GF-D8 (cell line): ENCODE data around the gene FTSJ1.

ENCODE experiments used
- DNase-seq: peaks from one replicate; lab custom pipeline; 2025; lab: John Stamatoyannopoulos, UW

Gene FTSJ1

DNA sequence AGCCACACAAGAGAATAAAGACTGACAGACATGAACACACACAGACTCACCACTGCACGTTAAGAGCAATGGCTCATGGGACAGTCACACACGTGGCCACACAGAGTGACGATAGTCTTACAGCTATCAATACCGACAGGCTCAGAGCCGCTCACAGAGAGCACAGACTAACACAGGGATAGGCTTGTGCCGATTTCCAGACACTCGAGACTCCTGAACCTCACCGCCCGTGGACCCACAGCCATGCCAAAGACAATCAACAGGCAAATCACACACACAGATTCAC lies 5.2 kb upstream of the FTSJ1 start:
- DNase-seq = no peak

DNA sequence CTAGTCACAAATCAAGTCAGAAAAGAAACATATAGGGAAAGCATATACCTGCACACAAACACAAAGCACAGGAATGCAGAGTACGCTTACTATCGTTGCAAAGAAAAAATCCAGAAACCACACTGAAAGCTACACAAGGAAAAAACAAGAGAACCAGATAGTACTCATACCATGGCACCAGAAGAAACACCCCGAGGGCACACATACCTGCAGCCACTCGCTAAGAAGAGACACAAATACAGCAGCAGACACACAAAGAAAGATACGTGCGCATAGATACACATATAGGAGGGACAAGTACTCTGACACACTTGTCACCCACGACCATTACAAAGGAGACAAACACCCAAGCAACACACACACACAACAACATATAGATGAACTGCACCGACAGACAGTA lies 4.5 kb upstream of the FTSJ1 start:
- no peak for DNase-seq

- no peak for DNase-seq
Measured at GRCh38 chrX:48472225-48472624, 3.8 kb upstream of the FTSJ1 start.

DNA sequence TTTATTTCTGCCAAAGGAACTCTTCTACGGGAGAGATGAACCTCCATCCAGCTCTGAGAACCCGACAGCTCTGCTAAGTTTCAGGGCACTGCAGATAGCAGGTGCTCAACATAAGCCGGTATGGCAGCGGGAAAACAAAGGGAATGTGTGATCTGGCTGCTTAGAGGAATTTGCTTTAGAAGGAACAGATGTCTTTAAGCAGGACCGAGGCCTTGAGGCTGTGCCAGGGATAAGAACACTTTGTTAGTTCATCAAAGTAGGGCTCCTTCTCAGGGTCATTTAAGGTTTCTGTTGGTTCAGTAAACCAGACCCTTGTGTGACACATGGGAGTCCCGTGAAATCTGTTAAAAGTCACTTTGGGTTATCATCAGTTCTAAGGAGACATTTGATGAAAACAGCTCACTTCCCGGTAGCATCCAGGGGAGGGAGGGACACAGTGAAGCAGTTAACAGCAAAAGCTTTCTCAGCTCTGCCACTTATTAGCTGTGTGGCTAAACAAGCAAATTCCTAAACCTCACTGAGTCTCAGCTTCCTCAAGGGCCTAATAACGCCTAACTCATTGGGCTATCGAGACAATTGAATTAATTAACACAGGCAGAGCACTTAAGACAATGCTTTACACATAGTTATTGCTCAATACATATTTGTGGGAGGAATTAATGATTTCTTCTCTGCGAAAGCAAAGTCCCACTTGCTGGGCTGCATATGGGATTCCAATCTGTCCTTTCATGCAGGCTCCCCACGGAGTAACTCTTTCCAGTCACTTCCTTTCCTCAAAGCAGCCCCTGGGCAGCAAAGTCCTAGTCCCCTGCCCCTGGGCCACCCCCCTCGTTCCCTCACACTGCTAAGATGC lies 2.9 kb upstream of the FTSJ1 start:
- DNase-seq = no peak

GRCh38 chrX:48473704-48473990 lies 2.4 kb upstream of the FTSJ1 start:
- DNase-seq = no peak

GRCh38 chrX:48474127-48474526 lies 1.9 kb upstream of the FTSJ1 start:
- DNase-seq = no peak

GRCh38 chrX:48474581-48474980 lies 1.4 kb upstream of the FTSJ1 start:
- DNase-seq = no peak

DNA sequence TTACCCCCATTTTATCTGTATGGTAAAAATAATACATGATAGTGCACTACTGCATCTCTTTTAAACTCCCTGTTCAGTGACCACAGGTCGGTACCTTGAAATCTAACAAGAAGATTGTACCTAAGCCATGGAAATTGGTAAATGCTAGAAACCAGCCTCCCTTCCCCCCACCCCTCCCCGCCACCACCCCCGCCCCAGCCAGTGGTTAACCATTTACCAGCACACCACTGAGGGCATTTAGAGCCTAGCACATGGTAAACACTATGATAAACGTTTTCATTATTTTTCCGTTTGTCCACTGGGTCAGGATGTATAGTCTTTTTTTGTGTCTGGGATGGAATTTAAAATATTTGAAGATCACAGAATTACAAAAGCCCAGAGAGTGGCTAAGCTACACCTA lies 703 bp upstream of the FTSJ1 start:
- DNase-seq = no peak

DNA sequence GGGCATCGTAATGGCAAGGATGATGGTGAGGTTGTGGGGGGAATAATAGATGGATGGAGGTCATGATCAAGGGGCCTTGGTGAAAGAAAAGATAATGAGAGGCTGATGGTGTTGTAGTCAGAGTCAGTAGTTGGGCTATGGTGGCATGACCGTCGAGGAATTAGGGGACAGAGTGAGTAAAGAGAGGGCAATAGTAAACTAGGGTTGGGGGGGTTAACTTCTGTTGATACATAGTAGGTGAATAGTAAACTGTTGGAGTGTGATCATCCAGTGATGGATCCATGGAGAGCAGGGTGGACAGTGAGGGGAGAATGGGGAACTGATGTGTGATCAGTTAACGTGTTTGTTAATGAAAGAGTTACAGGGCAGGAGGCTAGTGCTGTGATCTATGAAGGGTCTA lies 920 bp downstream of the FTSJ1 start:
- no peak for DNase-seq

DNA sequence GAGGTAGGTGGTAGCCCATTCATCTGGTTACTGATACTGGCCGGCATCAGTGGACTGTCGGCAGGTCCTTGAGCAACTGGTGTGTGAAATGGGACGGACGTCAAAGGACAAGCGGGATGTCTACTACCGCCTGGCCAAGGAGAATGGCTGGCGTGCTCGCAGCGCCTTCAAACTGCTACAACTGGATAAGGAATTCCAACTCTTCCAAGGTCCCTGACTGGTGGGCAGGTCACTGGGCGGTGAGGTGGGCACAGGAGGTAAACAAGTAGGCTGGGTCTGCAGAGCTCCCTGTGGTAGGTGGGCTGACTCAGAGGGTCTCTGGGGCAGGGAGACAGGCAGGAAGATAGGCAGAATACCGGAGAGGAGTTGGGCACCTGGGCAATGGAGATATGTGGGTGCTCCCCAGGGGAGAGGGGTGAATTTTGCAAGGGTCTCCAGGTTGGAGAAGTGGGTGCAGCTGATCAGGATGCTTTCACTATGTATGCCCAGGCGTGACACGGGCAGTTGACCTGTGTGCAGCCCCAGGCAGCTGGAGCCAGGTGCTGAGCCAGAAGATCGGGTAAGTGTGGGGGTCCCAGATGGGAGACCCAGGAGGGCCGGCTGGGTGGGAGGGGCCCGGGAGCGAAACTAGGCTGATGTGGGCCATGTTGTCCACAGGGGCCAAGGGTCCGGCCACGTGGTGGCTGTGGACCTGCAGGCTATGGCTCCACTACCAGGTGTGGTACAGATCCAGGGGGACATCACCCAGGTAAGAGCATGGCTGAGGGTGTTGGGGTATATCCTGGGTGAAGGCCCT lies 2.2 kb downstream of the FTSJ1 start:
- no peak for DNase-seq

DNA sequence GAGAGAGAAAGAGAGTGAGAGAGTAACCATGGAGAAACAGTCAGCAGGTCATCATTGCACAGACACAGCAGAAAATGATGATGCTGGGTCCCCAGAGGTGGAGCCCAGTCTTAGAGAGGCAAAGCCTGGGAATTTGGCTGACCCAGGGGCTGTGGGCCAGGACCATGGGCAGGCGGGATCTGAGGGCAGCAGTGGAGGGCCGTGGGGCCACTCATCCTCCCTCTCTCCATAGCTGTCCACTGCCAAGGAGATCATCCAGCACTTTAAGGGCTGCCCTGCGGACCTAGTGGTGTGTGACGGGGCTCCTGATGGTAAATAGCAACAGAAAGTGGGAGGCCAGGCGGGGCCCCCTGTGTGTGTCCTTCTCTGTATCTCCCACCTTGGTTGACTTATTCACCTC lies 2.8 kb downstream of the FTSJ1 start:
- no peak for DNase-seq

GRCh38 chrX:48480142-48480541 lies 4.1 kb downstream of the FTSJ1 start:
- DNase-seq = no peak

GRCh38 chrX:48480583-48480982 lies 4.6 kb downstream of the FTSJ1 start:
- no peak for DNase-seq

DNA sequence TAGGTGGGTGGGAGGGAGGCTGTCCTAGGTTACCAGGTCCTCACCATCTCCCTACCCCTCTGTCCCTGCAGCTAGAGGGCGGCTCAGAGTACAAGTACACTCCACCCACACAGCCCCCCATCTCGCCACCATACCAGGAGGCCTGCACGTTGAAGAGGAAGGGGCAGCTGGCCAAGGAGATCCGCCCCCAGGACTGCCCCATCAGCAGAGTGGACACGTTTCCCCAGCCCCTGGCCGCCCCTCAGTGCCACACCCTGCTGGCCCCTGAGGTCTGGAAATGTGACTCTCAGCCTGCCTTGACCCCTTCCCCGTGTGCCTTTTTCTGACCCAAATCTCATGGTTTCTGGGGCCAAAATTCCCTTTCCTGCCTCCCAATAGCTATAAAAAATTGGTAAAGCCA lies 6.5 kb downstream of the FTSJ1 start:
- no peak for DNase-seq

GRCh38 chrX:48487362-48487798 lies 11.4 kb downstream of the FTSJ1 start:
- no peak for DNase-seq

GRCh38 chrX:48488034-48488433 lies 12.0 kb downstream of the FTSJ1 start:
- no peak for DNase-seq

DNA sequence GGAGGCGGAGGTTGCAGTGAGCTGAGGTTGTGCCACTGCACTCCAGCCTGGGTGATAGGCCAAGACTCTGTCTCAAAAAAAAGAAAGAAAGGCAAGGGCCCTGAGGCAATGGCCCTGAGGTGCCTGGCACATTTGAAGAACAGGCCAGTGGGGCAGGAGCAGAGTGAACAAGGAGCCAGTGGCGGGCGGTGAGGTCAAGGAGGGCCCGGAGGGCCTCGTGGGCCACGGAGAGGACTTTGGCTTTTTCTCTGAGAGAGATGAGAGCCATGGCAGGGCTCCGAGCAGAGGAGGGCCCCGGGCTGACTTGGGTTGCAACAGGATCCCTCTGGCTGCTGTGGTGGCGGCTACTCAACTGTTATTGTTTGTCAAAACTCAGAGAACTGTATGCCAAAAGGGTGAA lies 13.3 kb downstream of the FTSJ1 start:
- DNase-seq = no peak

GRCh38 chrX:48489892-48490291 lies 13.9 kb downstream of the FTSJ1 start:
- no peak for DNase-seq

- DNase-seq = no peak
Measured at GRCh38 chrX:48490661-48491060, 14.7 kb downstream of the FTSJ1 start.

GRCh38 chrX:48491809-48492208 lies 15.8 kb downstream of the FTSJ1 start:
- no peak for DNase-seq

DNA sequence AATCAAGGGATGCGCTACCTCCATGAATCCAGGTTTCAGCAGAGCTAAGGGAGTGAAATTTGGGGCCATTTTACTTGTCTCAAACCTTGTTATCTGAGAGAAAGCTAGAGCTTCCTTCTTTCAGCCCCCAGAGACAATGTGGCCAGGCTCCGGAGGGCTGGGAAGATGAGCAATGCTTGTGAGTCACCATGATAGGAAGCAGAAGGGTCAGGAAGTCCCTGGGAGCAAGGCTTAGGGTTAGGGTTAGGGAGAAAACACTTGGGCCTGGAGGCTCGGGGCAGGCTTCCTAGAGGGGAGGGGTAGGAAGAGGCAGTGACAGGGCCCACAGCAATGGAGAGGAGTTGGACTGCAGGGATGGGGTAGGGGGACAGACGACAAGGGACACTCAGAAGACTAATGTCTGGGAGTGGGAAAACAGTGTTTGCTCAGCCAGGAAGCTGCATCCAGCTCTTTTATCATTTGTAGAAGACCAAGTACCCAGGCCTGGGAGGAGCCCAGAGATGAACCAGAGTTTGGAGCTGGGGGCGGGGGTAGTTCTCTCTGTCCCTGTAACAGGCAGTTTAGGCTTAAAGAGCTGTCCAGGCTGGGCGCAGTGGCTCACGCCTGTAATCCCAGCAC lies 16.4 kb downstream of the FTSJ1 start:
- DNase-seq = no peak

DNA sequence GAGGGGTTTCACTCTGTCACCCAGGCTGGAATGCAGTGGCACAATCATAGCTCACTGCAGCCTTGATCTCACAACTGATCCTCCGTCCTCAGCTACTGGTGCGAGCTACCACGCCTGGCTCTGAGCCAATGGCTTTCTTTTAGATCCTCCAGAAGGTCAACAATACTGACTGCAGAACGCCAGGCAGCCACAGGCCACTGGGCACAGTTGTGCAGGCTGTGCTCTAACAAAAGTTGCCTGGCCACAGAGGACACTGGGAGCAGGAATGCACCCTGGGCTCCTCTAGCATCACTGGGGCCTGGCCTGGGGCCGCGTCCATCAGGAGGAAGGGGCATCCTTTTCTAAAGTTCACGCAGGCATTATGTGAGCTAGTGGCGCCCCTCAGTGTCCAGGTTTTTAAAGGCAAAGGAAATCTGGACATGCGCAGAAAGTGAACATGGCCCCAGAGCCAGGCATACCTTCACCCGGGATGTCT lies 17.9 kb downstream of the FTSJ1 start:
- DNase-seq = no peak

DNA sequence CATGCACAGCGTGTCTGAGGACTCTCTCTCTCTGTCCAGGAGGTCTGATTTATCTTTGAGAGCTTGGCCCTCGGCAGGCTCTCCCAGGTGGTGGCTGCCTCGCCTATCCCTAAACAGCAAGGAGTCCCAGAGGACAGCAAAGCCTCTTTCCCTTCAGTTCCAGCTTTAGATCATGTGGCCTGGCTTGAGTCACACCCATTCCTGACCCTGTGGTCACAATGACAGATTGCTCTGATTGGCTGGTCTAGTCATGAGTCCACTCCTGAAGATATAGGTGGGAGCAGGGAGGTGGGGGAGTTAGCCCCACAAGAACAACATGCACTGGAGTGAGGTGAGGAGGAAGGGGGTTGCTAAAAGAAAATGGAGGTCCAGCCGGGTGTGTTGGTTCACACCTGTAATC lies 20.7 kb downstream of the FTSJ1 start:
- DNase-seq = no peak
